Stromal cell of bone marrow (primary cell): ENCODE data around the gene RUVBL1.

Experiments
- DNase-seq: peaks from one replicate; pipeline ENCODE4 v3.0.0-alpha.2; 2012; ENCODE audit warnings: low read depth

The RUVBL1 gene

GRCh38 chr3:128082546-128082945 is 41.1 kb downstream of the RUVBL1 start:
- no peak for DNase-seq

- DNase-seq, result no peak
Measured at GRCh38 chr3:128081846-128082245, 41.8 kb downstream of the RUVBL1 start.

DNA sequence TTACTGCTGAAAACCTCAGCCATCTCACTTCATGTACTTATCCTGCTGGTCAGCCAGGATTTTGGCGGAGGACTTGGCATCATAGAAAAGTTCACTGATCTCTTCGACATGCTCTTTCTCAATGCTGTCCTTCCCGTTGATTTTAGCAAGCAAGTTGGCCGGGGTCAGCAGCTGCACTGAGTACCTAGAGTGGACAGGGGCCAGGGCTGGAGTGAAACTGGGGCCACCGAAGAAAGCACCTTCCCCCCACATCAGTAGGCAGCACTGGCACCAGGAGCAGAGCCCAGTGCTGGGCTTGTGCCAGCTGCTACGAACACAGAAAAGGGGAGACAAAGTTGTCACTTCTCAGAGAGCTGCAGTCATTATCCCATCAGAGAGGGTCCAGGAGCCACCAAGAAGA is 42.4 kb downstream of the RUVBL1 start:
- no peak for DNase-seq

- peak; percentile 65 for DNase-seq
Measured at GRCh38 chr3:128080323-128081080, 43.1 kb downstream of the RUVBL1 start.

DNA sequence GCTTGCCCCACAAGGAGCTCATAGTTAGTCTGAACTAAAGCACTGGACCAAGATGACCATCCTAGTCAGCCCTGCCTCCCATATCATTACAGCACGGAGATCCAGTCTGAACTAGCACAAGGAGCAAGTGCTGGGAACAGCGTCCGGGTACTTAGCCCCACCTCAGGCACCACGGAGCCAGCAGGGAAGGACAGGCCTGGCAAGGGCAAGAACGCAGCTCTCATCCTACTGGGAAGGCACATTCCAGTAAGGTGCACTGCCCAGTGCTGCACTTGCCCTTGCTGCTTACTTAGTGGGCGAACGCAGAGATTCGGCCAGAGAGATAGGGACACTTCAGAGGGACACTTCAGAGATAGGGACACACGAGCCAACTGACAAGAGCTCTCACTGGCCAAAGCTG is 43.8 kb downstream of the RUVBL1 start:
- DNase-seq, result no peak

- no peak for DNase-seq
Measured at GRCh38 chr3:128078875-128079274, 44.7 kb downstream of the RUVBL1 start.

DNA sequence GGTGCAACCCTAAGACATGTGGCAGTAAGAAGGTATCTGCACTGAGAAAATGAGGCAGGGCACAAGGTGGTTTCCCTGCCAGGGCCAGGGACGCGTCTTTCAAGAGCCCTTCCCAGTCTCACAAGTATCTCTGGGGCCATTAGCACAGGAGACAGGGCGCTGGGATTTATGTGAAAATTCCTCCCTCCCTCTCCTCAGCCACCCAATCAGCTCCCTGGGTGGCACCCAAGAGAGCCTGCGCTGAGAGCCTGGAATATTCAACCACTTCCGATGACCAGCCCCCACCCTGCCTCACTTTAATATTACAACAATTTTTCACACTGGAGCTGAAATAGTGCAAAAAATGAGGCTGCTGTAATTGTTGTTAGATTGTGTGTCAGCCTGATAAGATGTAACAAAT is 45.3 kb downstream of the RUVBL1 start:
- DNase-seq, result no peak

- DNase-seq, result no peak
Measured at GRCh38 chr3:128077665-128078064, 45.9 kb downstream of the RUVBL1 start.

DNA sequence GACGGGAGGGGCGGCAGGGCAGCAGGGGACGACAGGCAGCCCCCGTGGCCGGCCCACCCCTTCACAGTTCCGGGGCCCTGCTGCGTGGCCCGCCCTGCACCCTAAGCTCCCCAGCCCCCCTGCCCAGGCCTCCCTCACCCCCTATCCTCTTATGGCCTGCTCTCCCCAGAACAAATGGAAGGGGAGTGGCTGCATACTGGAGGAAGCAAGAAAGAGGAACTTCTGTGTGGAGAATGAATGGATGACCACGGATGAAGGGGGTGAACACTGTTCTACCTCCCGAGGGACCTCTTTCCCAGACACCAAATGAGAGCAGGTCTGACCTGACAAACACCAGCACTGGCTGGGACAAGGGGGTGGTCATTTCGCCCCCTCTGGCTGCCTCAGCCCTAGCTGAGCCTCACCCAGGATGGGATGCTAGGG is 46.4 kb downstream of the RUVBL1 start:
- DNase-seq, result no peak

DNA sequence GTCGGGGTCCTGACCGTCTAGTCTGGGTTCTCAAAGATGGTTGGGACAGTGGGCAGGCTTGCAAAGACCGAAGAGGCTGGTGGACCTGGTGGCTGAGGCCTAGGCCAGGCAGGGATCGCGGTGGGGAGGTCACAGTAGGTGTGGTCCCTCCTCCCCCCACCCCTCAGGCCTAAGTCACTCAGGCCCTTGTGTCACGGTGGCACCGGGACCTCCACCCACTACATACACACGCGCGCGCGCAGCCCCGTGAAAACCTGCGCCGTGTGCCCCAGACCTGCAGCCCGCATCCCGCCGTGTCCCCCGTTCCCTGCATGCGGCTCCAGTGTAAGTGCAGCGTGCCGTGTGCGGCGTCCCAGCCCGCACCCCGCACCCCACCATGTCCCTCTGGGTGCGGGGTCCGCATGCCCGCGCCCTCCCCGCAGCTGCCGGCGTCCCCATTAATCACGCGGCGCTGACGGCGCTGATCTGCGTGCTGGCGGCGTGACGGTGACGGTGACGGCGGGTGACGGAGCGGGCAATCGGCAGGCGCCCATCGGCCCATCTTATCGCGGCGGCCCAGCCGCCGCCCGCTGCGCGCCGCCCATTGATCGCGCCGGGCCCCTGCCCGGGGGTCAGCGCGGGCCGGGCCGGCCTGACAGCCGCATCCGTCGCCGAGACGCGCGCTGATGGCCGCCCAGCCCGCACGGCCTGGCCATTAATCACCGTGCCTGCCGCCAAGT is 47.0 kb downstream of the RUVBL1 start:
- DNase-seq, result no peak

GRCh38 chr3:128075522-128076482 is 47.8 kb downstream of the RUVBL1 start:
- DNase-seq, result peak; percentile 63

- DNase-seq, result no peak
Measured at GRCh38 chr3:128074851-128075521, 48.6 kb downstream of the RUVBL1 start.

DNA sequence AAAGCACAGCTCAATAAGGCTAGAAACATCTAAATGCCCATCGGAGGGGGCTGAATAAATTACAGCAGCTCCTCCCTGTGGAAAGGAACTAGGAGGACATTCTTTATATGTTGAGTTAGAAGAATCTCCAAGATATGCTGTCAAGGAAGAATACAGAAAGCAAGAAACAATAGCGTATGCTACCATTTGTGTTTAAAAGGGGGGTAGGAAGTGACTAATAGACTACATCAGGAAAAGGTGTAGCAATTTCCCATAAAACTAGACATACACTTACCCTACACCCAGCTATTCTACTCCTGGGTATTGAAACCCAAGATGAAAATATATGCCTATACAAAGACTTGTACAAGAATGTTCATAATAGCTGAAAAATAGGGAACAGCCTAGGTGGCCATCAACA is 49.8 kb downstream of the RUVBL1 start:
- no peak for DNase-seq

- DNase-seq, result no peak
Measured at GRCh38 chr3:128073185-128073725, 50.4 kb downstream of the RUVBL1 start.

DNA sequence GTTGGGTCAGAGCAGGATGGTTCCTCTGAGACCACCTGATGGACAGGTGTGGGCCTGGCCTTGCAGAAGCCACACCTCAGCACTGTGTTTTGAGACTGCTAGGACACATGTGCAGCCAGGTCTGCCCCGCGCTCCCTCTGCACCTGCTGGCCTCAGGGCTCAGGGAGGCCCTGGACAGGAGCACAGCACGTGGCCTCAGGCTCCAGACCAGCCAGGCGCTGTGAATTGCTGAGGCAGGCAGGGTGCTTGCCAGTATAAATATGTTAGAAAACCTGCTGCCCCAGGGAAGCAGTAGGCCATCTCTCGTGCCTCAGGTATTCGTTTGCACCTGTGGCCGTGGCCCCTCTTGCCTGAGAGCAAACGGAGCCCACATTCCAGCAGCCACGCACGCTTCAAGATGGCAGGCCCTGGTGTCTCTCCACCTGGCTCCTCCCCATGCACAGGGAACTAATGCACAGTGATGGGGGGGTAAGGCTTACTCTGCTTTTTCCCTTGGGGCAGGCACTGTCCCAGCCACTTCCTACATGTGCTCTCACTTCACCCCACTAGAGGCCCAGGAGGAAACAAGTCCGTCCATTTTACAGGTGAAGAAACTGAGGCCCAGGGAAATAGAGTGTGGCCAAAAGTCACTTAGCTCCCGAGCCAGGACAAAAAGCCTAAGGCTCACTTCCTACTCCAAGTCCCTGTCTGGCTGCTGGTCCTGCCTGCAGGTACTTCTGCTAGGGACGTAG is 51.0 kb downstream of the RUVBL1 start:
- no peak for DNase-seq

DNA sequence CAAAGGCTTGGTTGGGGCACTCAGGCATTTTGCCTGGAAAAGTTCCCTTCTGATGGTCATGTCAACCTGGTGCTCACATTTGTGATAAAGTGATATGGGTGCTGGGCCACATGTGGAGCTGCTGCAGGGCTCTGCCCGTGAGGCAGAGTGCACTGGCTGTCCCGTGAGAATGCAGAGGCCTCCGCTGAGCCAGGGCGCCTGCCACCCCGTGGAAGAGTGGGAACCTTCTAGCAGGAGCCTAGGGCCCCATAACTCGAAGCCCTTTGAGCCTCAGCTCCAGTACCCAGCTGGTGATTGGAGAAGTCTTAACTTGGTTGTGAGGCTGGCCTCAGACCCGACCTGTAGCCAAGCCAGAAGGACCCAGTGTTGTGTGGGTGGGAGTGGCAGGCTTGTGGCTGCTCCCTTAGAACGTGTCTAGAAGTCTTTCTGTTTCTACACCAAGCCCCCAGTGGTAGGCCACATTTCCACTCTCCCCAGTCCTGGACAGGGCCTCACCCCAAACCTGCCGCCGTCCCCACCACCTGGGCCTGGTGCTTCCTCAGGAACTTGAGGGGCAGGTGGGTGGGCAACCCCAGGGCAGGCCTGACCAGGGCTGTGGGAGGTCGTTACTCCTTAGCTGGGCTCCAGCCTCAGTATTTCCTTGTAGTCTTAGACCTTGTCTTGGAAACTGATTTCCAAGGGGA is 51.7 kb downstream of the RUVBL1 start:
- no peak for DNase-seq

GRCh38 chr3:128070898-128071591 is 52.6 kb downstream of the RUVBL1 start:
- DNase-seq, result no peak

GRCh38 chr3:128069271-128069670 is 54.3 kb downstream of the RUVBL1 start:
- no peak for DNase-seq

DNA sequence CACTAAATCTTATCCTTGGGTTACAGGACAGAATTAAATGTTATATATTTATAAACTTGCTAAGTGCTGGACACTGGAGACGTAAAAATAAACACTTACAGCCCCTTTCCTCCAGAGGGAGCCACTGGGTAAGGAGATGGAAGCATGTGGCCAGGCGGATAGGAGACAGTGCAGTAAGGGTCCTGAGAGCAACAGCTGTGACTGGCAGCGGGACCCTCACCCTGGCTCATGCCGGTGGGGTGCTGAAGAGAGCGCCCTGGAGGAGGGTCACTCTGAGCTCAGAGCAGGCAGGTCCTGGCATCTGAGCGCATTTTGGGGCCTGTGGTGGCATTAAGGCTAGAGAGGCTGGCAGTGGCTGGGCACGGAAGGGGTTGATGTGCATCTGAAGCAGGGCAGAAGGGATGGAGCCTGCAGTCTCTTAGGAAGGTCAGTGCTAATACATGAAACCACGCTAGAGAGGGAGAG is 55.4 kb downstream of the RUVBL1 start:
- DNase-seq, result no peak

DNA sequence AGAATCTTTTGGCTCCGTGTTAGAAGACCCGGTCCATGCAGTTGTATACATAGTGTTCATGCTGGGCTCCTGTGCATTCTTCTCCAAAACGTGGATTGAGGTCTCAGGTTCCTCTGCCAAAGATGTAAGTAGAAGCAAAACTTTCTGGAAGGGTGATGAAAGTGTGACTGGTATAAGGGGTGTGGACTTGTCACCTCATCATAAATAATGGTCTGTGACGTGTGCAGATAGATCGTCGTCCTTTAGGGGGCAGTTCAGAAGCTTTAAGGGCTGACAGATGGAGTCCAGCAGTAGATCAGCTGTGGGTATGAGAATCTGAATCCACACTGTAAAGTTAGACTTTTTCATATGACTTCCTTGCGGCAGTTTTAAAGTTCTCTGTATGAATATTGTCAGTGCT is 56.1 kb downstream of the RUVBL1 start:
- DNase-seq, result no peak
